RWPE2 (cell line): ENCODE data around the gene ASCC2.

ENCODE experiments used
- ATAC-seq: fragments of 200-7000 bp; cut with Tn5 transposase; 3 replicates; pipeline ENCODE4 v1.9.1; 2021; ENCODE audit warnings: low read depth
- DNase-seq: peaks from one replicate; pipeline ENCODE4 v3.0.0-alpha.2; 2020; ENCODE audit warnings: low spot score
- H3K27ac ChIP-seq: fragments of 450-650 bp; 2 replicates; pipeline ENCODE4 v1.5.1; 2017; ENCODE audit warnings: mild to moderate bottlenecking; ENCODE audit not compliant: poor library complexity, severe bottlenecking
- H3K27me3 ChIP-seq: fragments of 250-450 bp; sonication (Bioruptor Pico); 2 replicates; pipeline ENCODE4 v1.5.1; 2021; ENCODE audit warnings: mild to moderate bottlenecking, moderate library complexity; ENCODE audit not compliant: insufficient read depth, poor library complexity, severe bottlenecking
- H3K36me3 ChIP-seq: fragments of 250-450 bp; sonication (Bioruptor Pico); 2 replicates; pipeline ENCODE4 v1.5.1; 2020; ENCODE audit warnings: low read depth, mild to moderate bottlenecking, moderate library complexity
- H3K4me1 ChIP-seq: fragments of 250-450 bp; sonication (Bioruptor Pico); 2 replicates; pipeline ENCODE4 v1.5.1; 2021; ENCODE audit warnings: mild to moderate bottlenecking, moderate library complexity; ENCODE audit not compliant: insufficient read depth, poor library complexity, severe bottlenecking
- H3K4me3 ChIP-seq: fragments of 250-450 bp; sonication (Bioruptor Pico); 2 replicates; pipeline ENCODE4 v1.5.1; 2021; ENCODE audit warnings: mild to moderate bottlenecking, moderate library complexity; ENCODE audit not compliant: severe bottlenecking
- H3K9me3 ChIP-seq: fragments of 250-450 bp; sonication (Bioruptor Pico); 2 replicates; pipeline ENCODE4 v1.5.1; 2021; ENCODE audit warnings: mild to moderate bottlenecking, moderate library complexity; ENCODE audit not compliant: severe bottlenecking
- TF ChIP-seq, protein P1 (sequence below): fragments of 450-650 bp; IDR thresholded peaks from one replicate; pipeline ENCODE4 v1.5.1; 2017; ENCODE audit warnings: mild to moderate bottlenecking, moderate library complexity; ENCODE audit not compliant: poor library complexity, severe bottlenecking

Gene ASCC2

DNA sequence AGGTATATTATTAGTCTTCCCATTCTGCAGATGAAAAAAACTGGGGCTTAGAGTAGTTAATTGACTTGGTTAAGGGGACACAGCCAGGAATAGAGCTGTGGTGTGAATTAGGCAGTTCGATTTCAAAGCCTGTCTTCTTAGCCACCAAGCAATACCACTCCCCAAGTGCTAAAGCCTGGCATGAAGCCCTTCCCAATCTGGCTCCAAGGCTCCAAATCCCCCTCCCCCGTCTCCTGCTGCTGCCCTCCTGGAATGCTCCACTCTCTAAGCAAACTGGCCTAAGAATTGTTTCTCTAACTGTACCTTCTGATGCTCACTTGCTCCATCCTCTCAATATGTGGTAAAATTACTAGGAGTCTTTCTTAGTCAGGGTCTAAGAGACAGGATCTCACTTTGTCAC, 18.6 kb downstream of the ASCC2 start:
- Histone ChIP-seq H3K27ac (no peak overlapping the region), H3K36me3 (peaks cover 50% of the 10 kb centered on the region), H3K27me3 (no peaks in the 10 kb centered on the region), H3K9me3 (no peaks in the 10 kb centered on the region), H3K4me1 (peaks cover 11% of the 10 kb centered on the region), H3K4me3 (no peak overlapping the region)
- DNase-seq (no peak), ATAC-seq (no peak)
- TF ChIP-seq, protein P1, sequence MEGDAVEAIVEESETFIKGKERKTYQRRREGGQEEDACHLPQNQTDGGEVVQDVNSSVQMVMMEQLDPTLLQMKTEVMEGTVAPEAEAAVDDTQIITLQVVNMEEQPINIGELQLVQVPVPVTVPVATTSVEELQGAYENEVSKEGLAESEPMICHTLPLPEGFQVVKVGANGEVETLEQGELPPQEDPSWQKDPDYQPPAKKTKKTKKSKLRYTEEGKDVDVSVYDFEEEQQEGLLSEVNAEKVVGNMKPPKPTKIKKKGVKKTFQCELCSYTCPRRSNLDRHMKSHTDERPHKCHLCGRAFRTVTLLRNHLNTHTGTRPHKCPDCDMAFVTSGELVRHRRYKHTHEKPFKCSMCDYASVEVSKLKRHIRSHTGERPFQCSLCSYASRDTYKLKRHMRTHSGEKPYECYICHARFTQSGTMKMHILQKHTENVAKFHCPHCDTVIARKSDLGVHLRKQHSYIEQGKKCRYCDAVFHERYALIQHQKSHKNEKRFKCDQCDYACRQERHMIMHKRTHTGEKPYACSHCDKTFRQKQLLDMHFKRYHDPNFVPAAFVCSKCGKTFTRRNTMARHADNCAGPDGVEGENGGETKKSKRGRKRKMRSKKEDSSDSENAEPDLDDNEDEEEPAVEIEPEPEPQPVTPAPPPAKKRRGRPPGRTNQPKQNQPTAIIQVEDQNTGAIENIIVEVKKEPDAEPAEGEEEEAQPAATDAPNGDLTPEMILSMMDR: no peak

DNA sequence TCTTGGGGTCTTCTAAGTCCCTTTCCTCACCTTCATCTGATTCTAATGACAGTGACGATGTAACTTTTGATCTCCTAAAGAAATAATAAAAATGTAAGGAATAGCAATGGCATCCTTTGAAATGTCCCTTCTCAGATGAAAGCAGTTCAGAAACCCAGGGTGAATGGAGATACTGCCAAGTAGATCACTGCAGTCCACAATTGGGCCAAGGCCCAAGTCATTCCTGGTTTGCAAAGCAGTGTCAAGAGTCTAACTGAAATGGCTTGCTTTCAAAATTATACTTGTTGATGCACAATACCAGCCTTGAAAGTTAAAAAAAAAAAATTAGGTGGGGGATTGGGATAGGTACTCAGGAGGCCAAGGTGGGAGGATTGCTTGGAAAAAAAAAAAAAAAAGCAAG, 20.4 kb downstream of the ASCC2 start:
- H3K27ac ChIP-seq: peak overlapping the region; percentile 21
- H3K27me3 ChIP-seq: no peaks in the 10 kb centered on the region
- no peak overlapping the region for H3K4me3 ChIP-seq
- H3K9me3 ChIP-seq: no peaks in the 10 kb centered on the region
- ATAC-seq (no peak), DNase-seq (no peak)
- peaks cover 11% of the 10 kb centered on the region for H3K4me1 ChIP-seq
- H3K36me3 ChIP-seq: peaks cover 52% of the 10 kb centered on the region
- TF ChIP-seq, protein P1: no peak

DNA sequence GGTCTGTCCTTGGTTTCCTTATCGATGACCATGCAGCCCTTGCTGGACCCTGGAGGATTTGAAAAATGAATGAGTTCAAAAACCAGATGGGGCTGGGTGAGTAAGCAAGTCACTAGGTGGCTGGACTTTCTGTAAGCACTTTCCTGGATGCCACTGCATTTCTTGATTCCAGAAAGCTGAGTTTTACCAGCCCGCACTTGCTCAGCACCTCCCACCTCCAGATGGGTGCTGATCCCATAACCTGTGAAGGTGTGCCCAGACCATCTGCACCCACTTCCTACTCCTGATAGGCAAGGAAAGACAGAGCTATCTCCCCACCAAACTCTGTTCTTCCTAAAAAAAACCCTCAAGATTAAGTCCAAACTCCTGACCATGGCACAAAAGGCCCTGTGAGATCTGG, 21.1 kb downstream of the ASCC2 start:
- peaks cover 55% of the 10 kb centered on the region for H3K36me3 ChIP-seq

DNA sequence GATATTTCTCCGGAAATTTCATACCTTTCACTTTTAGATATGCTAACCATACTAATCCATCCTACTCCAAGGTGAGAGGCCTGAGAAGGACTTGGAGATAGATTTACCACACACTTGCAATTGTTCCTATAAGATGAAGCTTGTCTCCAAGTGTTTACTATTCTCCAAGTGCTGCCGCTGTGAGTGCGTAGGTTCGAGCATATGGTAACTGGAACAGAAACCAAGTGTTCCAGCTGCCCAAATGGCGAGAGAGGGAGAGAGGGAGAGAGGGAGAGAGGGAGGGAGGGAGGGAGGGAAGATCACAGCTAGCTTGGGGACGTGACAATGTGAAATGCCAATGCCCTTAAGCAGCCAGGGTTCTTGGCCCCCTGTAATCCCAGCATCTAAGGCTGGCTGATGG, 21.5 kb downstream of the ASCC2 start:
- no peak for DNase-seq
- Histone ChIP-seq H3K4me1 (peaks cover 5% of the 10 kb centered on the region), H3K27ac (peak overlapping the region; percentile 21), H3K9me3 (no peaks in the 10 kb centered on the region), H3K27me3 (no peaks in the 10 kb centered on the region), H3K36me3 (peaks cover 55% of the 10 kb centered on the region), H3K4me3 (no peak overlapping the region)
- TF ChIP-seq, protein P1: no peak
- no peak for ATAC-seq

More for the DNA sequence above, 21.1 kb downstream of the ASCC2 start:
- no peak for DNase-seq
- H3K4me3 ChIP-seq: no peak overlapping the region
- H3K4me1 ChIP-seq: peaks cover 9% of the 10 kb centered on the region
- ATAC-seq: no peak
- TF ChIP-seq, protein P1: no peak
- no peaks in the 10 kb centered on the region for H3K9me3 ChIP-seq
- H3K27me3 ChIP-seq: no peaks in the 10 kb centered on the region
- peak overlapping the region; percentile 21 for H3K27ac ChIP-seq

DNA sequence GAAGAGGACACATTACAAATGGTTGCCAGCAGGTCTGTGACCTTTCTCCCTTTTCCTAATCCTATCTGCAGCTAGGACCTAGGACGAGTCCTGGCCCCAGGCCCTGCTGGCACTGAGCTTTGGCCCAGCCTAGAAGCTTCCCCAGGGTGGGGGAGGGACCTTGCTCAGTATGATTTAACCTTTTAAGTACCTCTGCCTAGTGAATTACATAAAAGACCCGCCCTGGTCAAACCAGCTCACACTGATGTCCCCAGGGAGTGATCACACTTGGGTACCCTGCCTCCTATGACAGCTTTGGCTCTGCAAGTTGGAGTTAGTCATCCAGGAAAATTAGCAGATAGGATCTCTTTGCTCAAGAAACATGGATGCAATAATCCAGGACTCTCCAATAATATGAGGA, 21.9 kb downstream of the ASCC2 start:
- Histone ChIP-seq H3K4me1 (peaks cover 2% of the 10 kb centered on the region), H3K27ac (peak overlapping the region; percentile 21), H3K36me3 (peaks cover 58% of the 10 kb centered on the region), H3K27me3 (no peaks in the 10 kb centered on the region), H3K4me3 (no peak overlapping the region), H3K9me3 (no peaks in the 10 kb centered on the region)
- TF ChIP-seq, protein P1: no peak
- DNase-seq (no peak), ATAC-seq (no peak)
